IPS-18a (cell line): ENCODE measurements around the gene VTI1B.

Source experiments
- H3K27ac ChIP-seq: one replicate; pipeline ENCODE4 v1.5.1; 2013; ENCODE audit warnings: low read length
- H3K27me3 ChIP-seq: one replicate; pipeline ENCODE4 v1.6.1; 2013; ENCODE audit warnings: mild to moderate bottlenecking, low read length; ENCODE audit not compliant: control insufficient read depth, insufficient read depth
- H3K36me3 ChIP-seq: one replicate; pipeline ENCODE4 v1.6.1; 2013; ENCODE audit warnings: low read depth, low read length; ENCODE audit not compliant: control insufficient read depth
- H3K4me1 ChIP-seq: one replicate; pipeline ENCODE4 v1.6.1; 2013; ENCODE audit warnings: low read depth, low read length; ENCODE audit not compliant: control insufficient read depth
- H3K4me3 ChIP-seq: one replicate; pipeline ENCODE4 v1.5.1; 2013; ENCODE audit warnings: low read length
- H3K9ac ChIP-seq: one replicate; pipeline ENCODE4 v1.6.1; 2013; ENCODE audit warnings: mild to moderate bottlenecking, low read length, moderate library complexity
- H3K9me3 ChIP-seq: one replicate; pipeline ENCODE4 v1.6.1; 2013; ENCODE audit warnings: low read depth, low read length; ENCODE audit not compliant: control insufficient read depth

The VTI1B gene

DNA sequence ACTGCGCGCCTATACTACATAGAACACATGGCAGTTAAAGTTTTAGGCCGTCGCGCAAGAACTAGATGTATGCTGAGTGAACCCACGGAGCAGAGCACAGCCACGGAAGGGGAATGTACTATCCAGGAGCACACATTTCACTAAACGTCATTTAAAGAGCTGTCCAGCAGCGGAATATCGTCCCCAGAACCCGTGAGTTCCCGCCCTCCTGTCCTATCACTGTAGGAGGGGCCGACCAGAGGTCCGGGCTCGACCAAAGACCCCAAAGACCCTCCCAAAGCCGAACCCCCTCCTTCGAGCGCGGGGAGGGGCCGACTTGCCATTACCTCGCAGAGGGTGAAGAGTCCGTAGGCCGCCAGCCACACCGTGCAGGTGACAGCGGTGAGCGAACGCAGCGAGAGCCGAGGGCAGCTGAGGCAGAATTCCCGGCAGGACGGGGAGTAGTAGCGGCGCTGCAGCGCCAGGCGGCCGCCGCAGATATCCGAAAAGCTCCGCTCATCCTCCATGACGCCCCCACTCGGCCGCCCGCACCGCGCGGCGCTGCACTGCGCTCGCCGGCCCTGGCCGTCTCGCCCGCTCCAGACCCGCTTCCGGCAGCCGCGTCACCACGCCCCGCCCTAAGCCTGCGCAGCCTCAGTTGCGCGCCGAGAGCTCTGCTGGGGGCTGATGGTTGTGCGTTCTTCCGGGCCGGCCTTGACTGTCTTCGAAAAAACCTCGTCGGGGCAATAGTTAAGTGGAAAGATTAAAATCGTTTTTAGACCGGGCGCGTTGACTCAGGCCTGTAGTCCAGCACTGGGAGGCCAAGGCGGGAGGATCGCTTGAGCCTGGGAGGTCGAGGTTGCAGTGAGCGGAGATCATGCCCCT is 74.5 kb downstream of the VTI1B start, which contains the start of gene PIGH:
TSS of gene PIGH (minus strand) at position 571 of the 864 bp plus-strand sequence. CDS start at position 506, 65 bp downstream.
- Histone ChIP-seq H3K9me3 (no peaks in the 10 kb centered on the region), H3K36me3 (no peaks in the 10 kb centered on the region), H3K27me3 (peaks cover 61% of the 10 kb centered on the region), H3K4me1 (no peaks in the 10 kb centered on the region), H3K9ac (peak within 1 kb of the TSS; percentile 39), H3K4me3 (peak within 1 kb of the TSS; percentile 83), H3K27ac (no peak within 1 kb of the TSS)
